ENCODE results near the gene ADAMTS2.

The ADAMTS2 gene

DNA sequence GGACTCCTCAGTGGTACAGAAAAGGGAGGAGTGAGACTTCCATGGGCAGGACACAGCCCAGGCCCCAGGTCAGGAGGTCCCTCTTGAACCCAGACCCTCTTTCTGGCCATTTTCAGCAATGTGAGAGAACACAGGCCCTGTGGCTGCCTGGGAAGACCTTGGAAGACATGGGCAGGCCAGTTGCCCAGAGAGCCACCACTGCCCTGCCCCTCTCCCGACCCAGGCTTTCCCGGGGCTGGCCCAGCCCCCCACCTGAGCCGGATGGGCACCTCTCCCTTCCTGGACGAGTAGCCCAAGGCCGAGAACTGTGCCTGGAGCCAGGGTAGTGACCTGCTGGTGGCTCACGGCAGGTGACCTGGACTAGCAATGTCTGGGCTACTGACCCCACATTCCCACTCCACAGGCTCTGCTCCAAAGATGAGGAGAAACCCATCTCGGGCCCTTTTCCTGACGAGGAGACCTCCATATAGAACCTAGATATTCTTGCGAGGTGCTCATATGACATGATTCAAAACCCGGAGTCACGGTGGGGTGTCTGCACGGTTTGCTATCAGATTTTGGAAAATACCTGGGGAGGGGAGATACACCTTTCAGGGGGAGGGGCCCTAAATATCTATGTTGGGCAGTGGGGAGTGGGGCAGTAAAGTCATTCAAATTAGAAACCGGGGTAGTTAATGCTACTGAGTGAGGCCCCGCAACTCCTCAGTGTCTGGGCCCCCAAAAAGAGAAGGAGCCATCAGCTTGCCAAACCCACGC, 225.7 kb downstream of the ADAMTS2 start:
- Histone ChIP-seq H3K9me2 (ENCODE audit: low read depth, low read length) (no peaks in the 10 kb centered on the region), H3K4me3 (ENCODE audit: low read depth, low read length, poor library complexity, severe bottlenecking) (no peak overlapping the region), H3K79me2 (ENCODE audit: insufficient read depth, low read length) (no peaks in the 10 kb centered on the region), H3K27ac (ENCODE audit: low read depth, low read length, poor library complexity, severe bottlenecking) (no peak overlapping the region), H3K4me2 (ENCODE audit: low read length) (no peak overlapping the region), H3K36me3 (ENCODE audit: insufficient read depth, low read length) (no peaks in the 10 kb centered on the region), H3K4me1 (ENCODE audit: insufficient read depth, low read length, severe bottlenecking) (no peaks in the 10 kb centered on the region), H3K27me3 (ENCODE audit: insufficient read depth, low read length) (no peaks in the 10 kb centered on the region), H3K9ac (ENCODE audit: low read length) (no peak overlapping the region), H2AFZ (ENCODE audit: low read length) (no peak overlapping the region), H3F3A (ENCODE audit: insufficient read depth, low read length) (no peaks in the 10 kb centered on the region), H3K9me3 (ENCODE audit: low read length) (no peaks in the 10 kb centered on the region), H4K20me1 (ENCODE audit: insufficient read depth, low read length) (no peaks in the 10 kb centered on the region)
- TF ChIP-seq EZH2 (IDR thresholded peaks at IDR 0.05; ENCODE audit: borderline replicate concordance, low read length): no peak
- TF ChIP-seq, protein P1, sequence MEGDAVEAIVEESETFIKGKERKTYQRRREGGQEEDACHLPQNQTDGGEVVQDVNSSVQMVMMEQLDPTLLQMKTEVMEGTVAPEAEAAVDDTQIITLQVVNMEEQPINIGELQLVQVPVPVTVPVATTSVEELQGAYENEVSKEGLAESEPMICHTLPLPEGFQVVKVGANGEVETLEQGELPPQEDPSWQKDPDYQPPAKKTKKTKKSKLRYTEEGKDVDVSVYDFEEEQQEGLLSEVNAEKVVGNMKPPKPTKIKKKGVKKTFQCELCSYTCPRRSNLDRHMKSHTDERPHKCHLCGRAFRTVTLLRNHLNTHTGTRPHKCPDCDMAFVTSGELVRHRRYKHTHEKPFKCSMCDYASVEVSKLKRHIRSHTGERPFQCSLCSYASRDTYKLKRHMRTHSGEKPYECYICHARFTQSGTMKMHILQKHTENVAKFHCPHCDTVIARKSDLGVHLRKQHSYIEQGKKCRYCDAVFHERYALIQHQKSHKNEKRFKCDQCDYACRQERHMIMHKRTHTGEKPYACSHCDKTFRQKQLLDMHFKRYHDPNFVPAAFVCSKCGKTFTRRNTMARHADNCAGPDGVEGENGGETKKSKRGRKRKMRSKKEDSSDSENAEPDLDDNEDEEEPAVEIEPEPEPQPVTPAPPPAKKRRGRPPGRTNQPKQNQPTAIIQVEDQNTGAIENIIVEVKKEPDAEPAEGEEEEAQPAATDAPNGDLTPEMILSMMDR (IDR thresholded peaks at IDR 0.05; ENCODE audit: low read length): no peak

DNA sequence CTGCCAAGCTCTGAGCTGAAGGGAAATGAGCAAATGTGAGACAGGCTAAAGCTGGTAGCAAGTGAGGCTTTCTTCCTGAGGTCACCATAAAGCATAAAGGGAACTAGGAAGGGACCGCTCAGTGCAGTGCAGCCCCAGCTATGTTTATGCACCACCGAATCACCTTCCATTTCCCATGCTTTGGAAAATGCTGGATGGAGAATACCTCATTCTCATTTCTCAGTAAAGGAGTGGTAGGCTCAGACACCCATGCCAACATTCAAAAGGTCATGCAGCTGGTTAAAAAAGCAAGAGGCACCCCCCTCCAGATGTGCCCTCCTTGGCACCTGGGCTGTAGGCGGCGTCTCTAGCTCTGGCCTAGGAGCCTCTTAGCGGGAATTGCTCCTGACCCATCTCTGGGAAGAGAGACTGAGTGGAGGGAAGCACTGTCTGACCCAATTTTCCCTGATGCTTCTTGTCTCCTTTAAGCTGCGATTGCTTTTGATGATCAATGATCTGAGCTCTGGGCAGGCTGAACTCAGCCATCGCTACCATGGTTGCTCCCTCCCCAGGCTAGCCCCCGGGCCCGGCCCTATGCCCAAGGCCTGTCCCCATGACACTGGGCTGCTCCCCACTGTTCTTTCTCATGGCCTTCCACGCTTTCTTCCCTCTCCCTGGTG, 226.4 kb downstream of the ADAMTS2 start:
- H3F3A ChIP-seq (ENCODE audit: insufficient read depth, low read length): no peaks in the 10 kb centered on the region
- H3K4me1 ChIP-seq (ENCODE audit: insufficient read depth, low read length, severe bottlenecking): no peaks in the 10 kb centered on the region
- no peaks in the 10 kb centered on the region for H3K79me2 ChIP-seq (ENCODE audit: insufficient read depth, low read length)
- no peaks in the 10 kb centered on the region for H3K9me3 ChIP-seq (ENCODE audit: low read length)
- no peak overlapping the region for H2AFZ ChIP-seq (ENCODE audit: low read length)
- H3K27me3 ChIP-seq (ENCODE audit: insufficient read depth, low read length): no peaks in the 10 kb centered on the region
- H4K20me1 ChIP-seq (ENCODE audit: insufficient read depth, low read length): no peaks in the 10 kb centered on the region
- no peak overlapping the region for H3K9ac ChIP-seq (ENCODE audit: low read length)
- H3K4me3 ChIP-seq (ENCODE audit: low read depth, low read length, poor library complexity, severe bottlenecking): no peak overlapping the region
- no peak overlapping the region for H3K27ac ChIP-seq (ENCODE audit: low read depth, low read length, poor library complexity, severe bottlenecking)
- H3K36me3 ChIP-seq (ENCODE audit: insufficient read depth, low read length): no peaks in the 10 kb centered on the region
- no peaks in the 10 kb centered on the region for H3K9me2 ChIP-seq (ENCODE audit: low read depth, low read length)
- H3K4me2 ChIP-seq (ENCODE audit: low read length): no peak overlapping the region
- TF ChIP-seq, protein P1 (IDR thresholded peaks at IDR 0.05; ENCODE audit: low read length): no peak
- TF ChIP-seq EZH2 (IDR thresholded peaks at IDR 0.05; ENCODE audit: borderline replicate concordance, low read length): no peak

DNA sequence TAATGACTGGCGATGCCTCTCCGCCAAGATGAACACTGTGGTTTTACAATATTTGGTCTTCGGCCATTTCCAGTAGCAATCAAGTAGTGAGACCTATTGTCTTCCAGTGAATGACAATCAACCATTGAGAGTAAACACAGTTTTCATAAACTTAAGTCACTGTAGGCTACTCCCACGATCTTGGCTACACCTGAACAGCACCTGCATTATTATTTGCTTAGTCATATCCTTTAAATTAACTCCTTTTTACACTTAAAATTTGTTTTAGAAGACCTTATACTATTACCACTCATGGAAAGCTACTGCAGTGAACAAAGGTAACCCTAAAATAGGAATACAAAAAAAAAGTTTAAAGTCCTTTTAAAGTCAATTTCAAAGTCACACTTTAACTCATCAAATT, 226.9 kb downstream of the ADAMTS2 start:
- no peaks in the 10 kb centered on the region for H3K4me1 ChIP-seq (ENCODE audit: insufficient read depth, low read length, severe bottlenecking)
- H3K4me2 ChIP-seq (ENCODE audit: low read length): no peak overlapping the region
- H3K9ac ChIP-seq (ENCODE audit: low read length): no peak overlapping the region
- H3K36me3 ChIP-seq (ENCODE audit: insufficient read depth, low read length): no peaks in the 10 kb centered on the region
- H3K79me2 ChIP-seq (ENCODE audit: insufficient read depth, low read length): no peaks in the 10 kb centered on the region
- H3K9me3 ChIP-seq (ENCODE audit: low read length): no peaks in the 10 kb centered on the region
- no peak overlapping the region for H3K4me3 ChIP-seq (ENCODE audit: low read depth, low read length, poor library complexity, severe bottlenecking)
- no peak overlapping the region for H3K27ac ChIP-seq (ENCODE audit: low read depth, low read length, poor library complexity, severe bottlenecking)
- H4K20me1 ChIP-seq (ENCODE audit: insufficient read depth, low read length): no peaks in the 10 kb centered on the region
- no peaks in the 10 kb centered on the region for H3K27me3 ChIP-seq (ENCODE audit: insufficient read depth, low read length)
- no peaks in the 10 kb centered on the region for H3F3A ChIP-seq (ENCODE audit: insufficient read depth, low read length)
- no peak overlapping the region for H2AFZ ChIP-seq (ENCODE audit: low read length)
- H3K9me2 ChIP-seq (ENCODE audit: low read depth, low read length): no peaks in the 10 kb centered on the region
- TF ChIP-seq, protein P1 (IDR thresholded peaks at IDR 0.05; ENCODE audit: low read length): no peak
- TF ChIP-seq EZH2 (IDR thresholded peaks at IDR 0.05; ENCODE audit: borderline replicate concordance, low read length): no peak

Measured in OCI-LY1 (cell line).